DND-41 (cell line): ENCODE data around the gene DNM3.

Source experiments
- ATAC-seq: fragments of 200-7000 bp; cut with Tn5 transposase; 3 replicates; pipeline ENCODE4 v1.9.1; 2021; ENCODE audit warnings: low read depth; ENCODE audit not compliant: insufficient read depth
- DNase-seq: peaks from one replicate; pipeline ENCODE4 v3.0.0-alpha.2; 2020
- H2AFZ ChIP-seq: 2 replicates; pipeline ENCODE4 v1.6.0; 2012; ENCODE audit warnings: low read depth, low read length
- H3K27ac ChIP-seq: 2 replicates; pipeline ENCODE4 v1.5.1; 2012; ENCODE audit warnings: low read length, inconsistent platforms
- H3K27me3 ChIP-seq: fragments of 200-600 bp; sonication (generic); 2 replicates; pipeline ENCODE4 v1.6.0; 2012; ENCODE audit warnings: low read length, mild to moderate bottlenecking, inconsistent platforms; ENCODE audit not compliant: insufficient read depth, poor library complexity
- H3K36me3 ChIP-seq: 2 replicates; pipeline ENCODE4 v1.5.1; 2012; ENCODE audit warnings: low read length, inconsistent platforms; ENCODE audit not compliant: insufficient read depth
- H3K4me1 ChIP-seq: 2 replicates; pipeline ENCODE4 v1.5.1; 2012; ENCODE audit warnings: mild to moderate bottlenecking, low read length; ENCODE audit not compliant: insufficient read depth
- H3K4me2 ChIP-seq: 2 replicates; pipeline ENCODE4 v1.6.0; 2012; ENCODE audit warnings: mild to moderate bottlenecking, moderate library complexity, low read length, inconsistent platforms; ENCODE audit not compliant: insufficient read depth
- H3K4me3 ChIP-seq, 2 experiments: fragments of 200-600 bp in 1 of 2; shearing (Covaris generic) in 1 of 2; 2 replicates each; pipeline ENCODE4 v1.5.1; 2012 to 2016; ENCODE audit warnings: inconsistent platforms in 2 of 2, low read length in 2 of 2, mild to moderate bottlenecking in 2 of 2, low read depth in 1 of 2, moderate library complexity in 1 of 2
- H3K79me2 ChIP-seq: 2 replicates; pipeline ENCODE4 v1.6.0; 2012; ENCODE audit warnings: low read length, inconsistent platforms; ENCODE audit not compliant: insufficient read depth
- H3K9ac ChIP-seq: 2 replicates; pipeline ENCODE4 v1.6.0; 2012; ENCODE audit warnings: low read depth, mild to moderate bottlenecking, inconsistent platforms, low read length, moderate library complexity
- H3K9me3 ChIP-seq: 2 replicates; pipeline ENCODE4 v1.5.1; 2012; ENCODE audit warnings: low read length, moderate library complexity, mild to moderate bottlenecking, inconsistent platforms; ENCODE audit not compliant: insufficient read depth, severe bottlenecking
- H4K20me1 ChIP-seq: 2 replicates; pipeline ENCODE4 v1.6.0; 2012; ENCODE audit warnings: low read length; ENCODE audit not compliant: insufficient read depth
- CTCF ChIP-seq: IDR thresholded peaks from 2 replicates; pipeline ENCODE4 v1.5.1; 2012; ENCODE audit warnings: borderline replicate concordance, low read length, moderate library complexity, mild to moderate bottlenecking; ENCODE audit not compliant: poor library complexity, severe bottlenecking; ENCODE audit errors: extremely low read depth
- EZH2 ChIP-seq: IDR thresholded peaks from 3 replicates; pipeline ENCODE4 v1.6.1; 2012; ENCODE audit warnings: borderline replicate concordance, low read depth, mild to moderate bottlenecking, moderate library complexity, low read length, inconsistent platforms; ENCODE audit not compliant: severe bottlenecking

DNM3 gene

DNA sequence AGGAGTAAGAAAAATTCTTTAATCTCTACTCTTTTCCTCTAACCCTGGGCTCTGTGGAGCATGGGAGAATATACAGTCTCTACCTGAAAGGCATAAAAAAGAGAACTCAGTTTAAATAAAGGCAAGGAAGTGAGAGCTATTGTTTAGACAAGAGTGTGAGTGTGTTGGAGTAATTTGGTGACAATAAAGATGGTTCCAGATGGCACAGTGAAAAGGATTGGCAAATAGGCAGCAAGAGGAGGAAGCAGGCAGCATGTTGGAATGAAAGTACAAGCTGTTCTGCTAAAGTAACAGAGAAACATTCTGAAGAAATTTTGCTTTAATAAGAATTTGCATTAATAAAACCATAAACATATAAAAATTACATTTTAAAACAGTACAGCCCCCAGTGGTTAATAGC is 163.4 kb downstream of the DNM3 start:
- DNase-seq (no peak), ATAC-seq (no peak)
- H3K27me3 ChIP-seq = peaks cover 2% of the 10 kb centered on the region
- no peaks in the 10 kb centered on the region for H3K4me1 ChIP-seq
- H3K36me3 ChIP-seq = no peaks in the 10 kb centered on the region
- peaks cover under 1% of the 10 kb centered on the region for H3K9me3 ChIP-seq
- no peak overlapping the region for H2AFZ ChIP-seq
- no peaks in the 10 kb centered on the region for H4K20me1 ChIP-seq
- no peak overlapping the region for H3K4me3 ChIP-seq
- H3K4me2 ChIP-seq = no peak overlapping the region
- TF ChIP-seq EZH2 = no peak
- TF ChIP-seq CTCF = no peak
- no peaks in the 10 kb centered on the region for H3K79me2 ChIP-seq
- H3K9ac ChIP-seq = no peak overlapping the region
- no peak overlapping the region for H3K27ac ChIP-seq

DNA sequence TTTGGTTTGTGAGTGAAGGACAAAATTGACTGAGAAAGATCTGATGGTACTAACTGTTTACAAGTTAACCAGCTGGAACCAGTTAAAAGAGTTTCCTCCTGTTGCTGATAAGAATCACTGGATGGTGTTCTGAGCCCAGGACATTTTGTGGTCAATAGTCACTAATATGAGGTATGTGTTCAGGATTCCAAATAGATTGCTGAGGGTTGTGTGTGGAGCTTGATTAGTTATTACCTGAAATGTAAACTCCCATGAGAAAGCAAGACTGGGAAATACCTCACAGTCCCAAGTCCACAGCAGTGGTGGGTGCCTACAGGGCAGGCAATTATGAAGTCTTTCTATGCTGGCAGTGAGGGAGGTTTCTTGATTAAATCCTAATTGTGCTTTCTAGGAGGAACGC is 164.6 kb downstream of the DNM3 start:
- Histone ChIP-seq H3K36me3 (no peaks in the 10 kb centered on the region), H3K4me3 (no peak overlapping the region), H2AFZ (no peak overlapping the region), H3K4me1 (no peaks in the 10 kb centered on the region), H4K20me1 (no peaks in the 10 kb centered on the region), H3K27ac (no peak overlapping the region), H3K79me2 (no peaks in the 10 kb centered on the region), H3K9ac (no peak overlapping the region), H3K9me3 (peaks cover 2% of the 10 kb centered on the region), H3K27me3 (no peaks in the 10 kb centered on the region), H3K4me2 (no peak overlapping the region)
- ATAC-seq (no peak), DNase-seq (no peak)
- TF ChIP-seq EZH2 = no peak
- no peak for TF ChIP-seq CTCF

GRCh38 chr1:172006660-172007059 is 165.4 kb downstream of the DNM3 start:
- H3K9ac ChIP-seq = no peak overlapping the region
- H2AFZ ChIP-seq = no peak overlapping the region
- TF ChIP-seq CTCF (no peak), EZH2 (no peak)
- H4K20me1 ChIP-seq = no peaks in the 10 kb centered on the region
- H3K4me1 ChIP-seq = no peaks in the 10 kb centered on the region
- peaks cover 4% of the 10 kb centered on the region for H3K9me3 ChIP-seq
- H3K36me3 ChIP-seq = no peaks in the 10 kb centered on the region
- no peak overlapping the region for H3K4me2 ChIP-seq
- H3K4me3 ChIP-seq = no peak overlapping the region
- no peaks in the 10 kb centered on the region for H3K27me3 ChIP-seq
- ATAC-seq = no peak
- DNase-seq = no peak
- H3K27ac ChIP-seq = no peak overlapping the region
- no peaks in the 10 kb centered on the region for H3K79me2 ChIP-seq
